Heart left ventricle (tissue), 13 donors: Measurements from ENCODE around the gene POU4F2.

Experiments used
- CTCF ChIP-seq, 12 donors: fragments of 200-600 bp; sonication (generic) in 4 of 12; IDR thresholded peaks; one replicate each; pipeline versions ENCODE4 v1.5.0 to v1.8.0; 2018 to 2022; ENCODE audit warnings: antibody characterized with exemption in 12 of 12, mild to moderate bottlenecking in 5 of 12
- POLR2A ChIP-seq, 2 donors: fragments of 450-650 bp; IDR thresholded peaks; one replicate each; pipeline ENCODE4 v1.6.1; 2017; ENCODE audit warnings: antibody characterized with exemption in 2 of 2, mild to moderate bottlenecking in 2 of 2, moderate library complexity in 2 of 2
- donor health status: ischemic (EF 13 %, LVEDD 7.1; RV severe dilation, severe dysfunction).
- donor health status: DM: no; HTN: yes; CAD: no.
- donor health status: DM: no; HTN: no; CAD: no.
- donor health status: ischemic (EF 25% LVEDD 6.9; RV normal size, moderate dysfunction).
- donor health status: ischemic (EF 25% LVEDD 5.7; RV mildly dilated, moderate dysfunction).
- donor health status: ischemic (EF 35%, LVEDD 5.7; RV mildly dilated, moderate dysfunction).
- donor health status: nonischemic (EF 11% LVEDD 7.7; RV severe dilation, severe dysfunction).
- donor health status: DM: yes; HTN: yes; CAD: no.
- donor health status: PGD.
- donor health status: ischemic (EF 29% LVEDD 5.4; RV normal size, mild dysfunction).
- donor health status: nonischemic (EF 23%, LVEDD 6.1; RV moderate dilation, normal function).

DNA sequence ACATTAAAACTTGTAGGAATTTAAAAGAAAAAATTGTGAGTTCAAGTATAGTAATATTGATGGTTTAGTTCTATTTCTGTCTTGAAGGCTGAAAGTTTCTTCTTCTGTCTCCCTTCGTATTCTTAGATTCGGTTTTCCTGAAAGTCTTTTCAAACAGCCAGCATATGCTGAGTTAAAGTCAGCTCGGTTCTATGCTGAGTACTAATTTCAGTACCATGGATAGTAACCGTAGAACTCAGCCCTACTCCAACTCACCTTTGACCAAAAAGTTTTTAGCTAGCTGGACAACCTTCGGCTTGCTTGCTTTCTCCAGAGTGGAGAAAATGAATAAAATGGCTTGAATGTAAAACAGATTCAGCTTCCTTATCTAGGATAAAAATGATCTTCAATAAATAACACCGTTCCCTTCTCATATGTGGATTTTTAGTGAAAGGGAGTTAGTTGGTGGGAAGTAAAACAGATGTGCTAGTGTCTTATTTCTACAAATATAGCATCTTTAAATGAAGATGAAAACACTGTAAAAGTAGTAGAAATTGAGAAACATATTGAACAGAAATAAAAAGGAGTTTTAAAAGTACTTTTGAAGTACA lies 5.2 kb downstream of the POU4F2 start:
- TF ChIP-seq CTCF (IDR thresholded peaks at IDR 0.05) (no peak), POLR2A (IDR thresholded peaks at IDR 0.05) (no peak)
